GM12801 (cell line): ENCODE data around the gene ACSM6.

Experiments
- CTCF ChIP-seq: IDR thresholded peaks from one replicate; pipeline ENCODE4 v1.5.1; 2011; ENCODE audit warnings: control low read depth; ENCODE audit not compliant: insufficient read length; ENCODE audit errors: extremely low read depth

ACSM6 gene

GRCh38 chr10:95253007-95253406 lies 59.0 kb downstream of the ACSM6 start:
- no peak for TF ChIP-seq CTCF

DNA sequence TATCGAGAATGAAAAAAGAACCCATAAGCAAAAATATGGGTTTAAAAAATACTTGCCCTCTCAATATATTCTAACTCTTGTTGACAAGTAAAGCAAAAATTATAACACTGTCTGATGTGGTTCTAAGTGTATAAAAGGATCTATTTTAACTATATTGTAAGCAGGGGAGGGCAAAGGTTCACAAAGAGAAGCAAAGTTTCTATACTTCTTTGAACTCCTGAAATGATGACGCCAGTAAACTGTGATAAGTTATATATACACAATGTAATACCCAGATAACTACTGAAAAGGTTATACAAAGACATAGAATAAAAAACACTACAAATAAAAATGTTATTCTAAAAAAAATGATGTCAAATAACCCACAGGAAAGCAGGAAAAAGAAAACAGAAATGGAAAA lies 59.6 kb downstream of the ACSM6 start:
- TF ChIP-seq CTCF = no peak

DNA sequence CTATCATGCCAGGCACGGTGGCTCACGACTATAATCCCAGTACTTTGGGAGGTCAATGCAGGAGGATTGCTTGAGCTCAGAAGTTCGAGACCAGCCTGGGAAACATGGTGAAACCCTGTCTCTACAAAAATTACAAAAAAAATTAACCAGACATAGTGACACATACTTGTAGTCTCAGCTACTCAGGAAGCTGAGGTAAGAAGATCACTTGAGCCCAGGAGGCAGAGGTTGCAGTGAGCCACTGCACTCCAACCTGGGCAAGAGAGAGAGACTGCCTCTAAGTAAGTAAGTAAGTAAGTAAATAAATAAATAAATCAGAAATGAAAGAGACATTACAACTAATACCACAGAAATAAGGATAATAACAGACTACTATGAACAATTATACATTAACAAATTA lies 60.6 kb downstream of the ACSM6 start:
- no peak for TF ChIP-seq CTCF

- no peak for TF ChIP-seq CTCF
Observed at GRCh38 chr10:95256268-95256667, 62.2 kb downstream of the ACSM6 start.

- no peak for TF ChIP-seq CTCF
Observed at GRCh38 chr10:95257849-95258248, 63.8 kb downstream of the ACSM6 start.

- no peak for TF ChIP-seq CTCF
Observed at GRCh38 chr10:95260397-95260881, 66.4 kb downstream of the ACSM6 start.

DNA sequence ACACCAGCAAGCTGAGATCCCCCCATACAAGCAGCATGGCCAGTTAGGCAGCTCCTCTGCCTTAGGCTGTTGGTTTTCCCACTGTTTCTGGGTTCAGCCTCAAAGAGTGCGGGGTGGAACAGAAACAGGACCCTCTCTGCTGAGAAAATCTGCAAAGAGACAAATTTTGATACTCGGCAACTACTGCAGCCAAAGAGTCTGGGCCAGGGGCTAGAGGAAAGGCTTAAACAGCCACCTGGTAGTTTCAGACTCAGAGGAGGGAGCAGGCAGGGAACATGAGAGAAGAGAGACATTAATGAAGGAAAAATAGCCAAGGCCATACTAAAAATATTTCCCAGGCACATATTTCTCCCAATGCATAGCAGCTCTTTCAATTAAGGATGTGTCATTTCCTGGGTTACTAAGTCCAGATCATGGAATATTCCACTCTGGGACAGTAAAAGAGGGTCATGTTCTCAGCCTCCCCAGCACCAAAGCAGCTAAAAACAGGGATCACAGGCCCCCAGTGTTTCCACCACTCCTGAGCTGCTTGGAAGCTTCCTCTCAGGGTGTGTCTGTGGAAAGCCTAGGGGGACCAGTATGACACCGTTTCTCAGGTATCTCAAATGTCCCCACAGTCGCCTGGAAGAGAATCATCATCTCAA lies 67.0 kb downstream of the ACSM6 start:
- TF ChIP-seq CTCF = no peak
